ENCODE results near the gene SERPINA10.
"Not testable (repeated sequence)": the region's sequence is repeated elsewhere in the genome, so short reads cannot be mapped to it uniquely, and the experiment has no call there.

The SERPINA10 gene

GRCh38 chr14:94269156-94269555 is 23.9 kb downstream of the SERPINA10 start:
- no peaks in the 10 kb centered on the region for H3K27me3 ChIP-seq (replicated peaks; ENCODE audit: control insufficient read depth, insufficient read depth, low read length)
- H3K4me3 ChIP-seq (replicated peaks; ENCODE audit: low read depth, low read length) = no peak overlapping the region
- TF ChIP-seq, protein P1, sequence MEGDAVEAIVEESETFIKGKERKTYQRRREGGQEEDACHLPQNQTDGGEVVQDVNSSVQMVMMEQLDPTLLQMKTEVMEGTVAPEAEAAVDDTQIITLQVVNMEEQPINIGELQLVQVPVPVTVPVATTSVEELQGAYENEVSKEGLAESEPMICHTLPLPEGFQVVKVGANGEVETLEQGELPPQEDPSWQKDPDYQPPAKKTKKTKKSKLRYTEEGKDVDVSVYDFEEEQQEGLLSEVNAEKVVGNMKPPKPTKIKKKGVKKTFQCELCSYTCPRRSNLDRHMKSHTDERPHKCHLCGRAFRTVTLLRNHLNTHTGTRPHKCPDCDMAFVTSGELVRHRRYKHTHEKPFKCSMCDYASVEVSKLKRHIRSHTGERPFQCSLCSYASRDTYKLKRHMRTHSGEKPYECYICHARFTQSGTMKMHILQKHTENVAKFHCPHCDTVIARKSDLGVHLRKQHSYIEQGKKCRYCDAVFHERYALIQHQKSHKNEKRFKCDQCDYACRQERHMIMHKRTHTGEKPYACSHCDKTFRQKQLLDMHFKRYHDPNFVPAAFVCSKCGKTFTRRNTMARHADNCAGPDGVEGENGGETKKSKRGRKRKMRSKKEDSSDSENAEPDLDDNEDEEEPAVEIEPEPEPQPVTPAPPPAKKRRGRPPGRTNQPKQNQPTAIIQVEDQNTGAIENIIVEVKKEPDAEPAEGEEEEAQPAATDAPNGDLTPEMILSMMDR (IDR thresholded peaks at IDR 0.05; ENCODE audit: insufficient read depth, low read length, poor library complexity, severe bottlenecking) = no peak
- no peak for DNase-seq (ENCODE audit: extremely low read depth, insufficient read length)
- no peaks in the 10 kb centered on the region for H3K36me3 ChIP-seq (ENCODE audit: control insufficient read depth, insufficient read depth, low read length)

- not testable (repeated sequence) for H3K36me3 ChIP-seq (ENCODE audit: control insufficient read depth, insufficient read depth, low read length); H3K27me3 ChIP-seq (replicated peaks; ENCODE audit: control insufficient read depth, insufficient read depth, low read length); DNase-seq (ENCODE audit: extremely low read depth, insufficient read length); H3K4me3 ChIP-seq (replicated peaks; ENCODE audit: low read depth, low read length)
These were observed 24.5 kb downstream of the SERPINA10 start for GRCh38 chr14:94268582-94268981.

DNA sequence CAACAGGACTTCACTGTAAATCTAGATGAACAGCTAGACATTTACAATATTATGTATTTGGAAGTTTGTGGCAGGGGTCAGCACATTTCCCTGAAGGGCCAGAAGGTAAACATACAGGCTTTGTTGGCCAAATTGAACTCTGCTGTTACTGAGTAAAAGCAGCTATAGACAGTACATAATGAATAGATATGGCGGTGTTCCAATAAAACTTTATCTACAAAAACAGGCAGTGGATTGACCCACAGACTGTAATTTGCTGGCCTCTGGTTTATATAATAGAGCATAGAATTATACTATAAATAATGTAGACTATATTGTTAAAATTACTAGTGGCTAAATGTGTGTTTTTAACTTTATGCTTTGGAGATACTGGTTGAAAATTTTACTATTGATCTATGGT is 25.7 kb downstream of the SERPINA10 start:
- H3K36me3 ChIP-seq (ENCODE audit: control insufficient read depth, insufficient read depth, low read length) = no peaks in the 10 kb centered on the region
- H3K27me3 ChIP-seq (replicated peaks; ENCODE audit: control insufficient read depth, insufficient read depth, low read length) = no peaks in the 10 kb centered on the region
- DNase-seq (ENCODE audit: extremely low read depth, insufficient read length) = no peak
- TF ChIP-seq, protein P1 (IDR thresholded peaks at IDR 0.05; ENCODE audit: insufficient read depth, low read length, poor library complexity, severe bottlenecking) = no peak
- H3K4me3 ChIP-seq (replicated peaks; ENCODE audit: low read depth, low read length) = no peak overlapping the region

- not testable (repeated sequence) for DNase-seq (ENCODE audit: extremely low read depth, insufficient read length); H3K4me3 ChIP-seq (replicated peaks; ENCODE audit: low read depth, low read length); H3K27me3 ChIP-seq (replicated peaks; ENCODE audit: control insufficient read depth, insufficient read depth, low read length); H3K36me3 ChIP-seq (ENCODE audit: control insufficient read depth, insufficient read depth, low read length)
These were observed 28.9 kb downstream of the SERPINA10 start for GRCh38 chr14:94264195-94264594.

GRCh38 chr14:94244182-94244581 is 48.9 kb downstream of the SERPINA10 start:
- H3K4me3 ChIP-seq (replicated peaks; ENCODE audit: low read depth, low read length) = no peak overlapping the region
- no peaks in the 10 kb centered on the region for H3K36me3 ChIP-seq (ENCODE audit: control insufficient read depth, insufficient read depth, low read length)
- TF ChIP-seq, protein P1 (IDR thresholded peaks at IDR 0.05; ENCODE audit: insufficient read depth, low read length, poor library complexity, severe bottlenecking) = no peak
- no peaks in the 10 kb centered on the region for H3K27me3 ChIP-seq (replicated peaks; ENCODE audit: control insufficient read depth, insufficient read depth, low read length)
- DNase-seq (ENCODE audit: extremely low read depth, insufficient read length) = no peak

DNA sequence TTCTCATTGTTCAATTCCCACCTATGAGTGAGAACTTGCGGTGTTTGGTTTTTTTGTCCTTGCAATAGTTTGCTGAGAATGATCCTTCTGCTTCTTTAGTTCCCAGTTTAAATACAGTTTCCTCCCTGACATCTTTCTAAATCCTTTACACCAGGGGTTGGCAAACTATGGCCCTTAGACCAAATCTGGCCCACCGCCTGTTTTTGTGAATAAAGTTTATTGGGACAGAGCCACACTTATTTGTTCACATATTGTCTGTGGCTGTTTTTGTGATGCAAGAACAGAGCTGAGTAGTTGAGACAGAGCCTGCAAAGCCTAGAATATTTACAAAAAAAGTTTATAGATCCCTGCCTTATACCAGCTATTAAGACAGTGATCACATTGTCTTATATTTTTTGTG is 53.7 kb downstream of the SERPINA10 start:
- H3K27me3 ChIP-seq (replicated peaks; ENCODE audit: control insufficient read depth, insufficient read depth, low read length) = no peaks in the 10 kb centered on the region
- no peaks in the 10 kb centered on the region for H3K36me3 ChIP-seq (ENCODE audit: control insufficient read depth, insufficient read depth, low read length)
- H3K4me3 ChIP-seq (replicated peaks; ENCODE audit: low read depth, low read length) = no peak overlapping the region
- DNase-seq (ENCODE audit: extremely low read depth, insufficient read length) = no peak
- TF ChIP-seq, protein P1 (IDR thresholded peaks at IDR 0.05; ENCODE audit: insufficient read depth, low read length, poor library complexity, severe bottlenecking) = no peak

GRCh38 chr14:94237983-94238382 is 55.1 kb downstream of the SERPINA10 start:
- Histone ChIP-seq H3K36me3 (ENCODE audit: control insufficient read depth, insufficient read depth, low read length) (no peaks in the 10 kb centered on the region), H3K4me3 (replicated peaks; ENCODE audit: low read depth, low read length) (no peak overlapping the region), H3K27me3 (replicated peaks; ENCODE audit: control insufficient read depth, insufficient read depth, low read length) (no peaks in the 10 kb centered on the region)
- no peak for DNase-seq (ENCODE audit: extremely low read depth, insufficient read length)
- TF ChIP-seq, protein P1 (IDR thresholded peaks at IDR 0.05; ENCODE audit: insufficient read depth, low read length, poor library complexity, severe bottlenecking) = no peak
